HG02798 (cell line): Measurements from ENCODE around the gene KAT8.
"Not testable (repeated sequence)": the region's sequence is repeated elsewhere in the genome, so short reads cannot be mapped to it uniquely, and the experiment has no call there.

ENCODE experiments used
- ATAC-seq: cut with Tn5 transposase; IDR thresholded peaks from one replicate; pipeline ENCODE4 v1.9.1; 2021; ENCODE audit warnings: mild to moderate bottlenecking; ENCODE audit not compliant: unreplicated experiment, poor library complexity

The KAT8 gene

GRCh38 chr16:31083556-31083955 lies 33.9 kb upstream of the KAT8 start:
- ATAC-seq, result no peak

GRCh38 chr16:31083981-31084380 lies 33.5 kb upstream of the KAT8 start:
- ATAC-seq, result no peak

GRCh38 chr16:31084584-31085302 lies 32.7 kb upstream of the KAT8 start:
- no peak for ATAC-seq

- no peak for ATAC-seq
These were observed 32.1 kb upstream of the KAT8 start for GRCh38 chr16:31085411-31085810.

- no peak for ATAC-seq
These were observed 31.4 kb upstream of the KAT8 start for GRCh38 chr16:31085873-31086628.

GRCh38 chr16:31086629-31086906 lies 30.9 kb upstream of the KAT8 start:
- ATAC-seq, result no peak

GRCh38 chr16:31087481-31087880 lies 30.0 kb upstream of the KAT8 start:
- no peak for ATAC-seq

GRCh38 chr16:31087971-31088370 lies 29.5 kb upstream of the KAT8 start:
- no peak for ATAC-seq

- no peak for ATAC-seq
These were observed 28.8 kb upstream of the KAT8 start, which contains the start of gene PRSS53 for GRCh38 chr16:31088459-31089183. Gene PRSS53 (minus strand): TSS chr16:31088943. CDS start chr16:31088809, 134 bp downstream.

- ATAC-seq, result no peak
These were observed 28.3 kb upstream of the KAT8 start for GRCh38 chr16:31089199-31089598.

GRCh38 chr16:31090540-31090939 lies 26.9 kb upstream of the KAT8 start:
- ATAC-seq, result no peak

GRCh38 chr16:31092330-31092729 lies 25.1 kb upstream of the KAT8 start:
- no peak for ATAC-seq

GRCh38 chr16:31093132-31093703 lies 24.2 kb upstream of the KAT8 start:
- no peak for ATAC-seq

GRCh38 chr16:31094088-31094423 lies 23.4 kb upstream of the KAT8 start:
- ATAC-seq, result no peak

- ATAC-seq, result peak; percentile 86
These were observed 22.9 kb upstream of the KAT8 start, which contains the start of gene VKORC1 for GRCh38 chr16:31094424-31095120. Gene VKORC1 (minus strand): TSS chr16:31094797. CDS start chr16:31094729, 68 bp downstream.

GRCh38 chr16:31099860-31100638 lies 17.4 kb upstream of the KAT8 start:
- ATAC-seq, result no peak

GRCh38 chr16:31100876-31101641 lies 16.4 kb upstream of the KAT8 start:
- not testable (repeated sequence) for ATAC-seq

GRCh38 chr16:31105677-31106213 lies 11.7 kb upstream of the KAT8 start:
- no peak for ATAC-seq
